ENCODE measurements around the gene SLFN5.

DNA sequence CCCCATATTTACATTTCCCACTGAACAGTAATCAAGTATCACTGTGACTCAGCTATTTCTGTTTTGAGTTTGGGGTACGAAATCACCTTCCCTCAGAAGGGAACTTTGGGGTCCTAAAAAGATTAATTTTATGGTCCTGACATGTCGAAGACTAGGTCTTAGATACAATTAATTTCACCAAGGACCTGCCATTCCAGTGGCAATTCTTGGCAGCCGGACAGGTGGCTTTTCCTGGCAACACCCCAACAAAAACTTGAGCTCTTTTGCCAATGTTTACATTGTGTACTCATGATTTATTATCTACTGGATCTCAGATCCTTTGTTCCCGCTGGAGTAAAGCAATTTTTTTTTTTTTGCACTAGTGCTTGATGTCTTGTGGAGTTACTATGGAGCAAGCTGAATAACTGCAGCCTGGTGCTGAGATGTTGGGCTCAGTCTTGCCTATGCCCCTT, 14.4 kb downstream of the SLFN5 start:
- TF ChIP-seq, protein P1, sequence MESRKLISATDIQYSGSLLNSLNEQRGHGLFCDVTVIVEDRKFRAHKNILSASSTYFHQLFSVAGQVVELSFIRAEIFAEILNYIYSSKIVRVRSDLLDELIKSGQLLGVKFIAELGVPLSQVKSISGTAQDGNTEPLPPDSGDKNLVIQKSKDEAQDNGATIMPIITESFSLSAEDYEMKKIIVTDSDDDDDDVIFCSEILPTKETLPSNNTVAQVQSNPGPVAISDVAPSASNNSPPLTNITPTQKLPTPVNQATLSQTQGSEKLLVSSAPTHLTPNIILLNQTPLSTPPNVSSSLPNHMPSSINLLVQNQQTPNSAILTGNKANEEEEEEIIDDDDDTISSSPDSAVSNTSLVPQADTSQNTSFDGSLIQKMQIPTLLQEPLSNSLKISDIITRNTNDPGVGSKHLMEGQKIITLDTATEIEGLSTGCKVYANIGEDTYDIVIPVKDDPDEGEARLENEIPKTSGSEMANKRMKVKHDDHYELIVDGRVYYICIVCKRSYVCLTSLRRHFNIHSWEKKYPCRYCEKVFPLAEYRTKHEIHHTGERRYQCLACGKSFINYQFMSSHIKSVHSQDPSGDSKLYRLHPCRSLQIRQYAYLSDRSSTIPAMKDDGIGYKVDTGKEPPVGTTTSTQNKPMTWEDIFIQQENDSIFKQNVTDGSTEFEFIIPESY (IDR thresholded peaks at IDR 0.05; ENCODE audit: borderline replicate concordance, low read depth), result 0 out of 2 replicates have a peak, but pooled peaks have one; percentile 49
- TF ChIP-seq, protein P2, sequence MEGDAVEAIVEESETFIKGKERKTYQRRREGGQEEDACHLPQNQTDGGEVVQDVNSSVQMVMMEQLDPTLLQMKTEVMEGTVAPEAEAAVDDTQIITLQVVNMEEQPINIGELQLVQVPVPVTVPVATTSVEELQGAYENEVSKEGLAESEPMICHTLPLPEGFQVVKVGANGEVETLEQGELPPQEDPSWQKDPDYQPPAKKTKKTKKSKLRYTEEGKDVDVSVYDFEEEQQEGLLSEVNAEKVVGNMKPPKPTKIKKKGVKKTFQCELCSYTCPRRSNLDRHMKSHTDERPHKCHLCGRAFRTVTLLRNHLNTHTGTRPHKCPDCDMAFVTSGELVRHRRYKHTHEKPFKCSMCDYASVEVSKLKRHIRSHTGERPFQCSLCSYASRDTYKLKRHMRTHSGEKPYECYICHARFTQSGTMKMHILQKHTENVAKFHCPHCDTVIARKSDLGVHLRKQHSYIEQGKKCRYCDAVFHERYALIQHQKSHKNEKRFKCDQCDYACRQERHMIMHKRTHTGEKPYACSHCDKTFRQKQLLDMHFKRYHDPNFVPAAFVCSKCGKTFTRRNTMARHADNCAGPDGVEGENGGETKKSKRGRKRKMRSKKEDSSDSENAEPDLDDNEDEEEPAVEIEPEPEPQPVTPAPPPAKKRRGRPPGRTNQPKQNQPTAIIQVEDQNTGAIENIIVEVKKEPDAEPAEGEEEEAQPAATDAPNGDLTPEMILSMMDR (IDR thresholded peaks at IDR 0.05), result no peak

Data from SK-N-SH (cell line).